Right atrium auricular region (tissue), 2 donors: ENCODE measurements around the gene HIPK2. TPM values are rescaled to one million over a fixed set of nuclear protein-coding genes. Genes with fewer than 3 reads are reported as not detected.

Experiments used
- DNase-seq: peaks from one replicate; pipeline ENCODE4 v3.0.0-alpha.2; 2019; ENCODE audit warnings: low spot score
- H3K27ac ChIP-seq, 2 donors: fragments of 200-600 bp; sonication (generic); 1 replicate in 1 of 2; 2 replicates in 1 of 2; pipeline ENCODE4 v1.5.1; 2016 to 2019
- H3K27me3 ChIP-seq, 2 donors: fragments of 200-600 bp; sonication (generic); one replicate each; pipeline versions ENCODE4 v1.5.1 to v1.6.0; 2017 to 2019
- H3K36me3 ChIP-seq: fragments of 200-600 bp; sonication (generic); one replicate; pipeline ENCODE4 v1.5.1; 2016
- H3K4me1 ChIP-seq, 2 donors: fragments of 200-600 bp; sonication (generic); one replicate each; pipeline versions ENCODE4 v1.5.1 to v1.6.0; 2017 to 2019
- H3K4me3 ChIP-seq, 2 donors: fragments of 200-600 bp; sonication (generic); 1 replicate in 1 of 2; 2 replicates in 1 of 2; pipeline ENCODE4 v1.5.1; 2017 to 2019; ENCODE audit warnings: mild to moderate bottlenecking in 1 of 2, moderate library complexity in 1 of 2
- H3K9me3 ChIP-seq, 2 donors: fragments of 200-600 bp; sonication (generic); one replicate each; pipeline ENCODE4 v1.5.1; 2019
- CTCF ChIP-seq, 2 donors: fragments of 200-600 bp; sonication (generic); IDR thresholded peaks; one replicate each; pipeline ENCODE4 v1.5.1; 2019; ENCODE audit warnings: antibody characterized with exemption in 2 of 2
- total RNA-seq, 2 donors: library from RNA; depleted of rRNA; stranded (reverse); fragments of >200 nt; gene quantifications; one replicate each; pipeline ENCODE4 v1.1.0, GENCODE V29; 2016

HIPK2 gene
- total RNA-seq, 2 donors from 2014 or later, result 87.0 to 131 TPM

DNA sequence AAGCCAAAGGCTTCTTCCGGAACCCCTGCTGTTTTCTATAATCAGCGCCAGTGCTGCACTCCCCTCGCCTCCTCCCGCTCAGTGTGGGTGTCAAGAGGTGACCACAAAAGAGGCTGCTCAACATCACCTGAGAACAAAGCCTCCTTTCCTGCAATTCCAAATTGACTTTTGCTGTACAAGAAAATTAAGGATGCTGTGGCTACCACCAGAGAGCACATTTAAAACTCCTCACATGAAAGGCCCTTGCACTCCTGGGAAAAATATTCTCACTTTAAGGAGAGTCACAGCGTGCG is 96.4 kb downstream of the HIPK2 start:
- no peak for TF ChIP-seq CTCF (IDR thresholded peaks at IDR 0.05)
- H3K36me3 ChIP-seq, result no peaks in the 10 kb centered on the region
- H3K4me3 ChIP-seq, result no peak overlapping the region
- H3K27ac ChIP-seq, result peak overlapping the region; percentile 90 to 92
- no peak for DNase-seq
- peaks cover 0 to 9% of the 10 kb centered on the region in 2 donors for H3K9me3 ChIP-seq
- H3K4me1 ChIP-seq, result peaks cover 0 to 48% of the 10 kb centered on the region in 2 donors
- no peaks in the 10 kb centered on the region for H3K27me3 ChIP-seq

DNA sequence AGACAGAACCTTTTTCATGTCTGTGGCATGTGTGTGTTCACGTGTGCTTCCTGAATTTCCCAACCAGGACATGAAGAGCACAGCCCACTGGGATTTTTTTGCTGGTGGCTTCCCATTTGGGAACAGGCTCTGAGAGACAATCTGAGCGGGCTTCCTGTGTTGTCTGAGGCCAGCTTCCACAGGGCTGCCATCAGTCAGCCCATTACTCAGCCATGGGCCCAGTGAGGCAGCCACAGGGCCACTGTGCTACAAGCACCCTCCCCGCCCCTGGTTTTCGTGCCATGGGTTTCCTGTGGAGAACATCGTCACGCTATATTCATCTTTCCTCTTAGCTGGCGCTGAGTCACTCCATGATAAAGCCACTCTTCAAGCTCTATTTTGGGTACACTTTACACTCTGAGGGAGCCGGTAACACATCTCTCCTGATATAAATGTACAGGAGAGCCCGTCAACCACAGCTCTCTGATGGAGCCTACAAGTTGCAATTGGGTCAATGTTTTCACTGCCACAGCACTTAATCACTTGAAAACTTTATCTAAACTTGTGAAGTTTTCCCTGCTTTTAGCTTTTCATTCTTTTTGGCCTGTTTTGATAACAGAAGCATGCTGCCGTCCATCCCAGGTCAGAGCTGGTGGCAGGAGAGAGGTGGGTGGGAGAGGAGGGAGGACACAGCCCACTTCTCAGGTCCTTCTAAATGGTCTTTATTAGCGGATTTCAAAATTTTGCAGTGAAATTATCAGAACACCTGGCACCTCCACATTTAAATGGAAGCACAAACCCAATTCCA is 96.9 kb downstream of the HIPK2 start:
- peaks cover 0 to 7% of the 10 kb centered on the region in 2 donors for H3K9me3 ChIP-seq
- H3K27ac ChIP-seq, result peak overlapping the region; percentile 90 to 92
- no peaks in the 10 kb centered on the region for H3K27me3 ChIP-seq
- peaks cover 0 to 48% of the 10 kb centered on the region in 2 donors for H3K4me1 ChIP-seq
- no peaks in the 10 kb centered on the region for H3K36me3 ChIP-seq
- no peak overlapping the region for H3K4me3 ChIP-seq
- peak; percentile 84 for DNase-seq
- no peak for TF ChIP-seq CTCF (IDR thresholded peaks at IDR 0.05)

- Histone ChIP-seq H3K27ac (peak overlapping the region; percentile 90 to 92), H3K27me3 (no peaks in the 10 kb centered on the region), H3K4me3 (no peak overlapping the region), H3K9me3 (no peaks in the 10 kb centered on the region), H3K36me3 (no peaks in the 10 kb centered on the region), H3K4me1 (peaks cover 0 to 52% of the 10 kb centered on the region in 2 donors)
- no peak for DNase-seq
- no peak for TF ChIP-seq CTCF (IDR thresholded peaks at IDR 0.05)
These were observed 97.8 kb downstream of the HIPK2 start for GRCh38 chr7:139679731-139680594.

- H3K27me3 ChIP-seq, result no peaks in the 10 kb centered on the region
- no peak for DNase-seq
- H3K4me1 ChIP-seq, result peaks cover 0 to 42% of the 10 kb centered on the region in 2 donors
- H3K4me3 ChIP-seq, result no peak overlapping the region
- TF ChIP-seq CTCF (IDR thresholded peaks at IDR 0.05), result no peak
- no peaks in the 10 kb centered on the region for H3K9me3 ChIP-seq
- no peak overlapping the region for H3K27ac ChIP-seq
- no peaks in the 10 kb centered on the region for H3K36me3 ChIP-seq
These were observed 101.4 kb downstream of the HIPK2 start for GRCh38 chr7:139676390-139676789.

DNA sequence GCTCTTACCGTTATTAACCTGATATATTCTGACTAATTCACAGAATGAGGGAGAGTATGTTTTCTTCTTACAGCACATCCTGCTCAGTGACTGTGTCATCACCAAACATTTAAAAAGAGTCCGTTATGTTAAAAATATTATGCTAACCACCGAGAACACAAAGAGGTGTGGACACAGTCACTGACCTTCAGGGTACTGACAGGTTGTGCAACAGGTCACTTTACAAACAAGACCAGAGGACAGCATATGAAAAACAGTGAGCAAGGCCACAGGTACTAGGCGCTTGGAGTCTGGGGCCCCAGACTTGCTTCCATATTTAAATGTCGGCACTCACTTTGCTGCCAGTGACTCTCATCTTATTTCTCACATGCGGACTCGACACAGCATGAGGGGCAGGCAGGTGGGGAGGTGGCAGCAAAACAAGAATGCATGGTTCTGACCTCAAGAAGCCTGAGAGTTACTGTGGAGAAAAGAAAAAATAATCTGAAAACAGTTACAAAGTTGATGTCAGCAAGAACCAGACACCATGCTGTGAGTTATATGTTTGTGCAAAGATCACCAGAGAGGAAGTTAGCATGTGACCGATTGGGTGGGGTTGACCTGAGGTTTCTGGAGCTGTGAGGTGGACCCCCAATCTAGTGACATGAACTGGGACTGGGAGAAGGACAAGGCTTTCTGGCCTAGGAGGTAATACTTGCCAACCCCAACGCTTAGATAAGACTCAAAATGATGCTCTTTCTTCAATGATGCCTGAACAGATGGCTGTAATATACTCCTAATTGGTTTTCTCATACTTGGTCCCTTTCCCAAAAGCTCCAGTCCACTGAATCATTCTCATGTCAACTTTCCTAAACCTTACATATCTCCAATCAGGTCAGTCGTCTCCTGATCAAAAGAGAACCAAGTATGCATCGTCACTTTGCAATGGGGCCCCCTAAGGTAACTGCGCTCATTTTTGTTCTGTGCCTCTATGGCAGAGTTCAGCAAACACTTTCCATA is 102.4 kb downstream of the HIPK2 start:
- H3K27ac ChIP-seq, result peak overlapping the region; percentile 57 to 82
- DNase-seq, result no peak
- H3K9me3 ChIP-seq, result no peaks in the 10 kb centered on the region
- no peaks in the 10 kb centered on the region for H3K36me3 ChIP-seq
- TF ChIP-seq CTCF (IDR thresholded peaks at IDR 0.05), result no peak
- no peak overlapping the region for H3K4me3 ChIP-seq
- H3K4me1 ChIP-seq, result peaks cover 0 to 32% of the 10 kb centered on the region in 2 donors
- no peaks in the 10 kb centered on the region for H3K27me3 ChIP-seq
